Hematopoietic multipotent progenitor cell treated with erythropoietin and hydrocortisone succinate and interleukin-3 and kit ligand, for 4 days (in vitro differentiated cells): ENCODE measurements around the gene TBATA.
A peak's percentile ranks its signal among the peaks of the same experiment; 100 is the strongest.
"Not testable (repeated sequence)": the region's sequence is repeated elsewhere in the genome, so short reads cannot be mapped to it uniquely, and the experiment has no call there.

Experiments
- DNase-seq: peaks from one replicate; pipeline ENCODE4 v3.0.0-alpha.2; 2015

The TBATA gene

DNA sequence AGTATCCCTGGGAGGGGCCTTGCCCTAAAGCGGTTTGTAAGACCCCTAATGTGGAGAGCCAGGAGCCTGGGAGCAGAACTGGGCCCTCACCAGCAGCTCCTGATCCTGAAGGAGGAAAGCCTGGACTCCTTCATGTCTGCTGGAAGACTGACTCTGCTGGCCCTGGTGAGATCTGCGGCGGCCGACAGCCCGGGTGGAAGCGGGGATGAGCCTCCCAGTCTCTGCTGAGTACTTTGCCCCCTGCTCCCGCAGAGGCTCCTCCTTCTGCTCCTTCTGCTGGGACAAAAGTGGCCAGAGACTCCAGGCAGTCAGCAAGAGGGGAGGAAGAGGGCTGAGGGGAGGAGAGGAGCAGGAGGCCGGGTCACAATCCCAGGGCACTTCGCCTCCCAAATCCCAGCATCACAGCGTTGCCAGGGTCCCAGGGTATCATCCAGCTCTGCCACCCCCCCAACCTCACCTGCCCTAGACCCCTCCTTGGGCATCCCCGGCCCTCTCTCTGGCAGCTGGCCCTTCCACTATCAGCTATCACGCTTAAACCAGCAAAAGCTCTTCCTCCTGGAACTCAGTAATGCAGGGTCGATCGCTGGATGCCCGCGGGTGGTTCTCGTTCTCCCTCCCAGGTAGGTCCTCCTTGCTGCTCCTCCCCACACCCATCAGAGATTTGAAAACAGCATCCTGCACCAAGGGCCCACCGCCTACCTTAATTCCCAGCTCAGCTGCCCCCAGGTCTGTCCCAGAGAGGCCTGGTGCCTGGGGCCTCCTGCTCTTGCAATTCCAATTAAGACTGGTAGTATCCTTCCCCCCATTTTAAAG, 7.9 kb downstream of the TBATA start:
- no peak for DNase-seq

- no peak for DNase-seq
Measured at GRCh38 chr10:70776455-70777005, 8.6 kb downstream of the TBATA start.

DNA sequence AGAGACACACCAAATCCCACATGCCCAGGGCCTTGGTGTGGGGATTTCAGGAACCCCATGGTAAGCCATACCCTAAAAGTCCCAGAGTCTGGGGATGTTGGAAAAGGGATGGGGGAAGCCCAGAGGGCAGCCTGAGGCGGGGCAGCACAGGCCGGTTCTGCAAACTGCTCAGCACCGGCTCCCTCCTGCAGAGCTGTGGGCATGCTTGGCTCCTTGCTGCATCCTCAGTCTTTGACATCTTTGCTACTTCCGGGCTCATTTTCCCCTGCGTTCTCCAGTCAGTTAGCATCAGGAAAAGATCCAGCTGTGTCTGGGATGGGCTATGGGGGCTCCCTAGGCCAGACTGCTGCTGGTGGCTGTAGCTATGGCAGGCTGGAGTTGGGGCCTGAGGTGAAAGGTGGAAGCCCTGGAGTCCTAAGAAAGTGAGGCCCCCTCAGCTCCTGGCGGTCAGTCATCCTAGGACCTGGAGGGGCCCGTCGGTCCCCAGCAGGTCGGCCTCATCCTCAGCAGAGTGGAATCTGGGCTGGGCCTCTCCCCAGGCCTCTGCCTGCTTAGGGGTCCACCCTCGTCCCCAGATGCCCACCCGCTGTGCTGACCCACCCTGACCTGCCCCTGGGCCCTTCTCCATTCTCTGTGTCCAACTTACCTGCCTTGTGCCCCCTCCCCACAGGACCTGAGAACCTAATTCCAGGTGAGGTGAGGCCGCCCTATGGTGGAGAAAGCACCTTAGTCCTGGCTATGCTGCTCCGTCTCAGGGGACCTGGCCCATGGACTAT, 9.3 kb downstream of the TBATA start:
- no peak for DNase-seq

- no peak for DNase-seq
Measured at GRCh38 chr10:70774810-70775678, 10.1 kb downstream of the TBATA start.

GRCh38 chr10:70773965-70774809, 11.0 kb downstream of the TBATA start:
- no peak for DNase-seq

DNA sequence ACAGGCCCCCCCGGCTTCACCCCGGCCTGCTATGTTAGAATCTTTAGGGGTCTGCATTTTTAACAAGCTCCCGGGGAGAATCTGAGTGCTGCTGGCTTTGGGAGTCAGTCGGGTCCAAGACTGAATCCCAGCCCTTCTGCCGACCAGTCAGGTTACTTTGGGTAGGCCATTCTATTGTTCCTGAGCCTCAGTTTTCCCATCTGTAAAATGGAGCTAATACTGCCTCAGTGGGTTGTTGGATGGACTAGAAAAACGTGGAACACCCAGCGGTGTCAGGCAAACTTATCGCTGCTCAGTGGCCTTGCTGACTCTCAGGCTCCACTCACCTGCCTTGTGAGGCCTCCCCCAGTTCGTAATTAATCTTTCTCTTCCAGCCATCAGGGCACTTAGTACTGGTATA, 11.7 kb downstream of the TBATA start:
- DNase-seq, result no peak

- DNase-seq, result no peak
Measured at GRCh38 chr10:70772627-70773026, 12.6 kb downstream of the TBATA start.

DNA sequence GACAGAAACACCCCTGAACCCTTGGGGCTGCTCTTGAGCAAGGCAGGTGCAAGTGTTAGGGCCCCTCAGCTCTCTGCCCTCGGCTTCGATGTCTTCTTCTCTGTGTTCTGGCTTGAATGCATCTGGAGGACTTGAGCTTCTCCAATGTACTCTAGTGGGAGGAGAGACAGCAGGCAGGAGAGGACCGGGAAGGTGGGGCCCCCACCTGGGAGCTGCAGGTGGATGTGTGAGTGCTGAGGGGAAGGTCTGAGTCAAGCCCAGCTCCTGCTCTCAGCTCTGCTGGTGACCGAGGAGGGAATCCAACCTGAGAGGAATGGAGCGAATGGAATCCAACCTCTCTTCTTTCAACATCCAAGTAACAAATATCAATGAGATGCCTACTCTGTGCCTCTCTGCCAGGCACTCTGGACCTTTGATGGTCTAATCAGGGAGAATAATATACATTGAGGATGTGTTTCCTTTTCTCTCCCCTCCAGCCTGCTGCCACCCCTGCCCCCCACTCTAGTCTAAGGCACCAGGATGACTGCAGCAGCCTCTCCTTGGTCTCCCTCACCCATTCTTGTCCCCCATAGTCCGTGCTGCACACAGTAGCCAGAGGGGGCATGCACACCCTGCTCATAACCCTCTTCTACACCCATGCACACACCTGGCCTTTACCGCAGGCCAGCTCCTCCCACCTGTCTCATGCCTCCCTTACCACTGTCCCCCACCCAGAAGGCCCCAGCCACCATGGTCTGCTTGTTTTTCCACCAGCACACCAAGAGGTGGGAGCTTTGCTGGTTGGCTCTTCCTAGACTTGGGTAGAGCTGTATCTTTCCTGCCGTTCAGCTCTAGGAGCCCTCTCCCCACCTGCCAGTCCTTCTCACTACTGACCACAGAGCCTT, 13.6 kb downstream of the TBATA start:
- DNase-seq, result no peak

DNA sequence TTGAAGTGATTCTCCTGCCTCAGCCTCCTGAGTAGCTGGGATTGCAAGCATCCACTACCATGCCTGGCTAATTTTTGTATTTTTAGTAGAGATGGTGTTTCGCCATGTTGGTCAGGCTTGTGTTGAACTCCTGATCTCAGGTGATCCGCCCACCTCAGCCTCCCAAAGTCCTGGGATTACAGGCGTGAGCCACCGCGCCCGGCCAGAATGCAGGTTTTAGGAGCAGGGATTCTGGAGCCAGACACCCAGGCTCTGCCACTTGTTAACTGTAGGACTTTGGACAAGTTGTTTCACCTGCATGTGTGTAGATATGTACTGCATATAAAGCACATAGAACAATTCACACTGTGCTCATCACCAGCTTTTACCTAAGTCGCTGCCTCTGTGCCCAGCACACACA, 14.7 kb downstream of the TBATA start:
- DNase-seq, result not testable (repeated sequence)

DNA sequence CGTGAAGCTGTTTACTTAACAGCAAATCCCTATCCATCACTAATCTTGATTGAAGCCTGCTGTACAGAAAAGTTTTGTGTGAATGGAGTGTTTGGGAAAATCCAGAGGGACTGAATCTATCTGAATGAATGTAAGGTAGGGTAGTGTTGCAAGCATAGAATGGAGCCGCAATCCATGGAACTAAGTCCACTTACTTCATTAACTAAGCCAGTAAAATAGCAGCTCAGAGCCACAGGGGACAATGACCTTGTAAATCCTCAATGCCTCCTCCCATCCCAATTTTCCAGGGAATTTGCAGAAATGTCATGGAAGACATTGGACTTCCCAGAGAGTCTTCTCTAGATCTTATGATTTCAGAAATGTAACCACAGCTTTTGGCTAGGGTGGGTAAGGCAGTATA, 15.2 kb downstream of the TBATA start:
- DNase-seq, result no peak

DNA sequence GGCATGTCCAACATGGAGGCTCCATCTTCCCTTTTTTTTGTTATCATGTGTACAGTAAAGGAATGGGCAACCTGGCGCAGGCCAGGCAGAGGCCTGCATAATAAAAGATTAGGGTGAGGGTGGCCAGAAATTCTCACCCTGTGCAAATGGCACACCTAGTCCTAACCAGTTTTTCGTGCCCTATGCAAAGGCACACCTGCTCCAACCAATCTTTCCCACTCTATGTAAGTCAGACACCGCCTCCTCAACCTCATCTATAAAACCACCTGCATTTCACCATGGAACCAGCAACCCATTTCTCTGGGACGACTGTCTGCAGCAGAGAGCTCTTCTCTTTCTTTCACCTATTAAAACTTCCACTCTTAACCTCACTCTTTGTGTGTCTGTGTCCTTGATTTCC, 16.1 kb downstream of the TBATA start:
- DNase-seq, result no peak

GRCh38 chr10:70768026-70768685, 17.0 kb downstream of the TBATA start:
- DNase-seq, result not testable (repeated sequence)

GRCh38 chr10:70765794-70766594, 19.2 kb downstream of the TBATA start:
- no peak for DNase-seq

- DNase-seq, result no peak
Measured at GRCh38 chr10:70763567-70763966, 21.6 kb downstream of the TBATA start.

DNA sequence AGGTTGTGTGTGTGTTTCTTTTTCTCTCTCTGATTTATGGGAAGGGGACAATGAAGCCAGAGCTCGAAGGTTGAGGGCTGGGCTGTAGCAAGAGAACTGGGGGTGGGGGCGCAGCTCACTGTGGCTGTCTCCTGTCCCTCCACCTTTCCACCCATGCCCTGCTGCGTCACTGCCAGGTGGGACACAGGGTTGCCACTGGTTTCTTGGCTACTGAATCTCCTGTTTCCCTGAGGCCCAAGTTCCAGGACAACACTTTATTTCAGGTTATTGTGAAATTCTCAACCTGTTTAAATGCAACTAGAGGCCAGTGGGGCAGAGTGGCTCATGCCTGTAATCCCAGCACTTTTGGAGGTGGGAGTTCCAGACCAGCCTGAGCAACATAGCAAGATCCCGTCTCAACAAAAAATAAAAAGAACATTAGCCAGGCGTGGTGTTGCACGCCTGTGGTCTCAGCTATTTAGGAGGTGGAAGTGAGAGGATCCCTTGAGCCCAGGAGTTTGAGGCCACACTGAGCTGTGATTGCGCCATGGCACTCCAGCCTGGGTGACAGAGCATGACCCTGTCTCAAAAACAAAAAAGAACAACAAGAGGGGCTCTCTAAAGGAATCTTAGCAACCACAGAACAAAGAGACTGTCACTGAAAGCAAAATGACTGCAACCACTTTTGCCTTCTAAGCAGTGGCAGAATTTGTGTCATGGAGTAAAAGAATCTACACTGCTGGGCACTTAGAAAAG, 22.6 kb downstream of the TBATA start:
- DNase-seq, result no peak

DNA sequence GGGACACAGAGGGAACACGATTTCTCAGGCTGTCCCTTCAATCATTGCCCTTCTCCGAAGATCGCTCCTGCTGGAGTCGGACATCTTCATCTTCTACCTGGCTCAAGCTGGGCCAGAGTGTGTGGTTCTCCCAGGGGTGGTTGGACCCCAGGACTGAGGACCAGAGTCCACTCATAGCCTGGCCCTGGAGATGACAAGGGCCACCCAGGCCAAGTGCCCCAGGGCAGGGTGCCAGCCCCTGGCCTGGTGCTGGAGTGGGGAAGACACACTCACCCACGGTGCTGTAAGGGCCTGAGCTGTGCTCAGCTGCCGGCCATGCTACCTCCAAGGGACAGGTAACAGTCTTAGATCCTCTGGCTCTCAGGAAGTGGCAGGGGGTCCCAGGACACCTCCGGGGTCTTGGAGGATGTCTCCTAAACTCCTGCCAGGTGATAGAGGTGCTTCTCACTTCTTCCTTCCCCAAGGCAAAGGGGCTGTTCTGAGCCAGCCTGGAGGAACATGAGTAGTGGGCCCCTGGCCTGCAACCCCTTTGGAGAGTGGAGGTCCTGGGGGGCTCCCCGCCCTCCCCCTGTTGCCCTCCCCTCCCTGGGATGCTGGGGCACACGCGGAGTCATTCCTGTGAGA, 23.3 kb downstream of the TBATA start:
- DNase-seq, result no peak

DNA sequence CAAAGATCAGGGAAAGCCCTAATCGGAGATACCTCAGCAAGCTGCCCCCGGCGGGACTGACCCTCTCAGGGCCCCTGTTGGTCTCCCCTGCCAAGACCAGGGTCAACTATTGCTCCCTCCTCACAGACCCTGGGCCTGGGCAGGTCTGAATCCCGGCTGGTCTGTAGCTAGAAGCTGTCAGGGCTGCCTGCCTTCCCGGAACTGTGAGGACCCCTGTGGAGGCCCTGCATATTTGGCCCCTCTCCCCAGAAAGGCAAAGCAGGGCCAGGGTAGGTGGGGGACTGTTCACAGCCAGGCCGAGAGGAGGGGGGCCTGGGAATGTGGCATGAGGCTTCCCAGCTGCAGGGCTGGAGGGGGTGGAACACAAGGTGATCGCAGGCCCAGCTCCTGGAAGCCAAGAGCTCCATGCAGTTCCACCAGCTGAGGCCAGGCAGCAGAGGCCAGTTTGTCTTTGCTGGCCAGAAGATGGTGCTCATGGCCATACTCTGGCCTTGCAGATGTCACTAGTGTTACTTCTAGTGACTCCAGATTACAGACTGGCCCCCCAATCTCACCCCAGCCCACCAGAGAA, 24.1 kb downstream of the TBATA start:
- peak; percentile 31 for DNase-seq

- DNase-seq, result no peak
Measured at GRCh38 chr10:70760271-70760787, 24.8 kb downstream of the TBATA start.
